HG02571 (cell line): Measurements from ENCODE around the gene GOLGA8S.
"Not testable (repeated sequence)": the region's sequence is repeated elsewhere in the genome, so short reads cannot be mapped to it uniquely, and the experiment has no call there.

Source experiments
- ATAC-seq: cut with Tn5 transposase; IDR thresholded peaks from one replicate; pipeline ENCODE4 v1.9.1; 2021; ENCODE audit warnings: mild to moderate bottlenecking, moderate library complexity; ENCODE audit not compliant: unreplicated experiment

The GOLGA8S gene, protein sequence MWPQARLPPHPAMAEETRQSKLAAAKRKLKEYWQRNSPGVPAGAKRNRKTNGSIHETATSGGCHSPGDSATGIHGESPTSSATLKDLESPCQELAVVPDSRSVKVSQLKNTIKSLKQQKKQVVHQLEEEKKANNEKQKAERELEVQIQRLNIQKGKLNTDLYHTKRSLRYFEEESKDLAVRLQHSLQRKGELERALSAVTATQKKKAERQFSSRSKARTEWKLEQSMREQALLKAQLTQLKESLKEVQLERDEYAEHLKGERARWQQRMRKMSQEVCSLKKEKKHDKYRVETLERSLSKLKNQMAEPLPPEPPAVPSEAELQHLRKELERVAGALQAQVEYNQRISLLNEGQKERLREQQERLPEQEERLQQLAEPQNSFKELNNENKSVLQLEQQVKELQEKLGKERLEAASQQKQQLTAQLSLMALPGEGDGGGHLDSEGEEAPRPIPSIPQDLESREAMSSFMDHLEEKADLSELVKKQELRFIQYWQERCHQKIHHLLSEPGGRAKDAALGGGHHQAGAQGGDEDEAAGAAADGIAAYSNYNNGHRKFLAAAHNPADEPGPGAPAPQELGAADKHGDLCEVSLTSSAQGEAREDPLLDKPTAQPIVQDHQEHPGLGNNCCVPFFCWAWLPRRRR

DNA sequence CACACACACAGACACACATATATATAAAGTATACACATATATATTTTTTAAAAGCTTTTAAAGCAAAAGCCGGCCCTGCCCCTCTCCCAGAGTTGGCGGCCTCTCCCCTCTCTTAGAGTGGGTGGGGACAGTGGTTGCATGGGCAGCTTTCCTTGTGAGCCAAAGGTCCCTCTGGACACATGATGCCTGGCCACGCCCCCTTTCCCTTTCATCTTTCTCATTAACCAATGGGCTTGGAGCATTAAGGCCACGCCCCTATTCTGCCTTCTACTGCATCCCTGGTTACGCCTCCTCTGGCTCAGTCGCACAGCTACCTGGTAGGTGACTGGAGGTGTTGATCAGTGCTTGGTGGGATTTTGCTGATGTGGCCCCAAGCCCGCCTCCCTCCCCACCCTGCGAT, at the start of gene GOLGA8S:
TSS of gene GOLGA8S (plus strand) at position 301 of the 400 bp plus-strand sequence. CDS start at position 363, 62 bp downstream.
- not testable (repeated sequence) for ATAC-seq

DNA sequence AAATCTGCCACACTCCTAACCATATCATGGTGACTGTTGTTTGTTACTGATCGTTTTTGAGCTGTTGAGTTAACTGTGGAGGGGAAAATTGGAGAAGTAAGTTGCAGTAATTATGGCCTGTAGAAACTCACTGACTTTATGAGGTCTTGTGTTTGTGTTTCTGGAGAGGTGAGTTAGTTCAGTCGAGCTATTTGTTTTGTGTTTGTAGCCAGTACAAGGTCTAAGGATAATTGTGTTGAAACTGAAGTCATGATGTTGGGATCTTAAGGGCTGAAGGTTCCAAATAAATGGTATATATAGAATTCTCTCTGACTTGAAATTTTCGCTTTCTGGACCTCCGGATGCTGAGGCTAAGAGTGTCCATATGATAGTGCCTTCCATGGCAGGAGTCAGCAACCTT, 49.7 kb upstream of the GOLGA8S start:
- ATAC-seq, result not testable (repeated sequence)

DNA sequence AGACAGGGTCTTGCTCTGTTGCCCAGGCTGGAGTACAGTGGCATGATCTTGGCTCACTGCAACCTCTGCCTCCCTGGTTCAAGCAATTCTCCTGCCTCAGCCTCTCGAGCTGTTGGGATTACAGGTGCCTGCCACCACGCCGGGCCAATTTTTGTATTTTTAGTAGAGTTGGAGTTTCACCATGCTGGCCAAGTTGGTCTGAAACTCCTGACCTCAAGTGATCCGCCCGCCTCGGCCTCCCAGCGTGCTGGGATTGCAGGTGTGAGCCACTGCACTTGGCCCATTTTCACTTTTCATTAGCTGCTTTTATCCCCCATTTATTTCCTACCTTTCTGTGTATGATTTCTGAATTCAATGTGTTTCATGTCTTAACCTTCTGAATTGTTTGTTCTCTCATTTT, 48.6 kb upstream of the GOLGA8S start:
- ATAC-seq, result not testable (repeated sequence)

DNA sequence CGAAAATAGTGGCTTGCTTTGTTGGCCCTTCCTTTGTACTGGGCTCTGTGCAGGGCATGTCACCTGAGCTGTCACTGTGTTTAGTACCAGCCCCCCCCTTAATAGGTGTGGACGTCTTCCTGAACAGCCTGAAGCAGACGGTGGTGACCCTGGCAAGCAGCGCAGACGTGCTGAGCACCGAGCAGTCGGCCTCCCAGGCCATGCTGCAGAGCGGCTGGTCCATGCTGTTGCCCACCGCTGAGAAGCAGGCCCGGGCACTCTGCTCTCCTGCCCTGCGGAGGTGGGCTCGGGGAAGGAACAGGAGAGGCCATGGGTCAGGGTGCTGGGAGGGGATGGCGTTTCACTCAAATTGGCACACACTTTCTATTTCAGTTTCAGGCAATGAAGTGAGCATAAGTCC, 43.3 kb upstream of the GOLGA8S start:
- not testable (repeated sequence) for ATAC-seq

DNA sequence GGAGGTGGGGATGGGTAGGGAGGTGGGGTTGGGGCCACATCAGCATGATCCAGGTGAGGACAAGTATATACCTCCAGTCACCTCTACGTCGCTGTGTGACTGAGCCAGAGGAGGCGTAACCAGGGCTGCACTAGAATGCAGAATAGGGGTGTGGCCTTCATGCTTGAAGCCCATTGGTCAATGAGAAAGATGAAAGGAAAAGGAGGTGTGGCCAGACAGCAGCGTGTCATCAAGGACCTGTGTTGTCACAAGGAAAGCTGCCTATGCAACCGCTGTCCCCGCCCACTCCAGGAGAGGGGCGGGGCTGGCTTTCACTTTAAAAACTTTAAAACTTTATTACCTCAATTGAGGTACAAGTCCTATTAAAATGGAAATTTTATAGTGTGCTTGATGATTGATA, 20.5 kb upstream of the GOLGA8S start, which contains the start of gene GOLGA6L26:
TSS of gene GOLGA6L26 (minus strand) at position 101 of the 400 bp plus-strand sequence. CDS start at position 40, 61 bp downstream.
- ATAC-seq, result not testable (repeated sequence)

DNA sequence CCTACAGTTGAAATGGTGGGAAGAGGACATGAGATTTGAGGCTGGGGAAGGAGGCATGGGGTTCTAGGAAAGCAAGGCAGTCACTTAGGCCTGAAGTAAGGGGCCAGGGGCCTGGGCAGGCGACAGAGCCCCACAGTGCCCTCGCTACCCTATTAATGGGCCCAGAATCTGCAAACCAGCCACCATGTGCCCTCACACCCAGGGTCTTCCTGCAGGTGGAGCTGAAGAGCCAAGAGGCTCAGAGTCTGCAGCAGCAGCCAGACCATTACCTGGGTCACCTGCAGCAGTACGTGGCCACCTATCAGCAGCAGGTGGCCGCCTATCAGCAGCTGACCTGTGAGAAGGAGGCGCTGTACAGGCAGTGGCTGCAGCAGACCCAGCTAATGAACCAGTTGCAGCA, 8.1 kb downstream of the GOLGA8S start:
- ATAC-seq, result not testable (repeated sequence)

DNA sequence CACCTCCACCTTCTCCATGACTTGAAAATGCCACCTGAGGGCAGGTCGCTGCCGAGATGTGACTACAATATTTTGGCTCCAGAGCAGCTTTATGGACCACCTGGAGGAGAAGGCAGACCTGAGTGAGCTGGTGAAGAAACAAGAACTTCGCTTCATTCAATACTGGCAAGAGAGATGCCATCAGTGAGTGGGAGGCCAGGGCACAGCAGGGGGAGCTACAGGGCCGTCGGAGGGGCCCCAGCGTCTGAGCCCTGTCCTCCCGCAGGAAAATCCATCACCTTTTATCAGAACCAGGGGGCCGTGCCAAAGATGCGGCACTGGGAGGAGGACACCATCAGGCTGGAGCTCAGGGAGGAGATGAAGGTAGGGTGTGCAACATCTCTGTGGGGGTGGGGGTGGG, 9.7 kb downstream of the GOLGA8S start:
- ATAC-seq, result not testable (repeated sequence)

DNA sequence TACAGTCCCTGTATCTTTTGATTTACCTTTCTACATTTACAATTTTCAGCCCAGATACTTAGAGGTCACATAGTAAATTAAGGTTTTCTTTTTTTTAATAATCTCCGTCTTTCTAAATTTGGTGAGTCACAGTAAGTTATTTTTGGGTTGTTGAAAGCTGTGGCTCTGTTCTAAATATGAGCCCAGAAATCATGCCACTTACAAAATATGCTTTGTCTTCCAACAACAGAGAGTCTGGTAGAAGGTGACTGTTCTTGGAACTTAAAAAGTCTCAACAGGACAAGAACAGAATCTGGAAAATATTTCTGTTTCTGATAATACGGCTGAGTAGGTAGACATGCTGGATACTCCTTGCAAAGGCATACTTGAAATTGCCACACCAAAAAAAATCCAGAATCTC, 16.0 kb downstream of the GOLGA8S start:
- ATAC-seq, result no peak

DNA sequence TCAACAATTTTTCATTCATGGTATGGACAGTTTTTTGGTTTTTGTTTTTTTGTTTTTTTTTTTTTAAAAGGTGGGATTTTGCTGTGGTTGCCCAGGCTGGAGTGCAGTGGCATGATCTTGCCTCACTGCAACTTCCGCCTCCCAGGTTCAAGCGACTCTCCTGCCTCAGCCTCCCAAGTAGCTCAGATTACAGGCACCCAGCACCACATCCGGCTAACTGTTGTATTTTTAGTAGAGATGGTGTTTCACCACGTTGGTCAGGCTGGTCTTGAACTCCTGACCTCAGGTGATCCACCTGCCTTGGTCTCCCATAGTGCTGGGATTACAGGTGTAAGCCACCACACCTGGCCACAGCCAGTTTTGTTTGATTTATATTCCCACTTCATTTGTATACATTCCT, 16.6 kb downstream of the GOLGA8S start:
- not testable (repeated sequence) for ATAC-seq

DNA sequence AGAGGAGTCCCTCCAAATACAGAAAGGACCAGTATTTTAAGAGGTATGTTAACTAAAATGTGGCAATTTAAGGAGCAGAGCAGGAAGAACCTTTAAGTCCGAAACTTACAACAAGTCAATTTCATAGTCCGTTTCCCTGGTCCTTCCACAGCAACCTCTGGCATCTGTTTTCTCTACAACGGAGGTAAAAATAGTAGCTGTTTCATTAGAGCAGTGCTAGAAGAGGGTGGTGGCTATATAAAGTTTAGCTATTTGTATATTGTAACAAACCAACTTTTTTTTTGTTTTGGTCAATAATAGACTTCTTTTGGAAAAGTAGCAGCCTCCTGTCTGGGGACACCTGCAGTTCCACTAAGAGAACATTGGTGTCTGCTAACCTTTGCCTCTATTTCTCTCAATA, 17.3 kb downstream of the GOLGA8S start:
- ATAC-seq, result not testable (repeated sequence)

DNA sequence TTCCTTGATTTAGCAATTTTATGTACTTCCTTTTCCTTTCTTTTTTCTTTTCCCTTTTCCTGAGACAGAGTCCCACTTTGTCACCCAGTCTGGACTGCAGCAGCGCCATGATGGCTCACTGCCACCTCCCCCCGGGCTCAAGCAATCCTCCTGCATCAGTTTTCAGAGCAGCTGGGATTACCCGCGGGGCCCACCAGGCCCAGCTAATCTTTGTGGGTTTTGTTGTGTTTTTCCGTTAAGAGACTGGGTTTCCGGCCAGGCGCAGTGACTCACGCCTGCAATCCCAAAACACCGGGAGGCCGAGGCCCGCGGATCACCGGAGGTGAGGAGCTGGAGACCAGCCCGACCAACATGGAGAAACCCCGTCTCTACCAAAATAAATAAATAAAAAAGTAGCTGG, 17.7 kb downstream of the GOLGA8S start:
- ATAC-seq, result no peak

DNA sequence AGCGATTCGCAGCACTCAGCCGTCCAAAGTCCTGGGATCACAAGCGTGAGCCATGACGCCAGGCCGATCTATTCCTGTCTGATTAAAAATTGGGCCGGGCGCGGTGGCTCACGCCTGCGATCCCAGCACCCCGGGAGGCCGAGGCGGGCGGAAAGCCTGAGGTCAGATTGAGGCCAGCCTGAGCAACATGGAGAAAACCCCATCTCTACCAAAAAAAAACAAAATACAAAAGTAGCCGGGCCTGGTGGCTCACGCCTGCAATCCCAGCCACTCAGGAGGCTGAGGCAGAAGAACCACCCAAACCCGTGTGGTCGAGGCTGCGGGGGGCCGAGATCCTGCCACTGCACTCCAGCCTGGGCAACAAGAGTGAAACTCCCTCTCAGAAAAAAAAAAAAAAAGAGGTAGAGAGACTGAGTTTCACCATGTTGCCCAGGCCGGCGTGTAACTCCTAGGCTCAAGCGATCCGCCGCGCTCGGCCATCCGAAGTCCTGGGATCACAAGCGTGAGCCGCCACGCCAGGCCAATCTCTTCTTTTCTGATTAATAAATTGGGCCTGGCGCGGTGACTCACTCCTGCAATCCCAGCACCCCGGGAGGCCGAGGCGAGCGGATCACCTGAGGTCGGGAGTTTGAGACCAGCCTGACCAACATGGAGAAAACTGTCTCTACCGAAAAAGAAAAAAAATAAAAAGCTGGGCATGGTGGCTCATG, 18.5 kb downstream of the GOLGA8S start:
- ATAC-seq, result not testable (repeated sequence)

DNA sequence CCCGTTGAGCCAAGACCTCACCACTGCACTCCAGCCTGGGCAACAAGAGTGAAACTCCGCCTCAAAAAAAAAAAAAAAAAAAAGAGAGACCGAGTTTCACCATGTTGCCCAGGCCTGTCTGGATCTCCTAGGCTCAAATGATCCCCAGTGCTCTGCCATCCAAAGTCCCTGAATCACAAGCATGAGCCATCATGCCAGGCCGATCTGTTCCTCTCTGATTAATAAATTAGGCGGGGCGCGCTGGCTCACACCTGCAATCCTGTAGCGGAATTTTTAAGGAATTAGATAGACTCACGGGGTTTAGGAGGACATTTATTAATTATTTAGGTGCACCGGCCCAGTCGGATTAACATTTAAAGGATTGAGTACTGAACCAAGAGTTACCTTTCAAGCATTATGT, 19.7 kb downstream of the GOLGA8S start:
- ATAC-seq, result not testable (repeated sequence)

DNA sequence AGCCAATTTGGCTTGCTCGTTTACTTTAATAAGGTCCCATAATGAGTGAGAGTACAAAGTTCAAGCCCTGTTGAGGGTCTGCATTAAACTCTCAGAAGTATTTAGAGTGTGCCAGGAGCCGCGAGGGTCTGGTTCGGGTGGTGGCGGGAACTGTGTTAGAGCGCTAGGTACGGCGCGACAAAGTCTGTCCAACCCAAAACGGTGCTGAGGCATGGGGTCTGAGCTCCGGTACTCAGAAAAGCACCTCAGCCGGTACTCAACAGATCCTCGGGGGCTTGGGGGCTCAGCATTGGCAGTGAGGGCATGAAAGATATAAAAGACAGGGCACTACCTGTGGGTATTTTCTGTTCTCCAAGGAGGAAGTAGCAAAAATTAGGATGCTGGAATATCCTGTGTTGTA, 24.4 kb downstream of the GOLGA8S start:
- not testable (repeated sequence) for ATAC-seq

DNA sequence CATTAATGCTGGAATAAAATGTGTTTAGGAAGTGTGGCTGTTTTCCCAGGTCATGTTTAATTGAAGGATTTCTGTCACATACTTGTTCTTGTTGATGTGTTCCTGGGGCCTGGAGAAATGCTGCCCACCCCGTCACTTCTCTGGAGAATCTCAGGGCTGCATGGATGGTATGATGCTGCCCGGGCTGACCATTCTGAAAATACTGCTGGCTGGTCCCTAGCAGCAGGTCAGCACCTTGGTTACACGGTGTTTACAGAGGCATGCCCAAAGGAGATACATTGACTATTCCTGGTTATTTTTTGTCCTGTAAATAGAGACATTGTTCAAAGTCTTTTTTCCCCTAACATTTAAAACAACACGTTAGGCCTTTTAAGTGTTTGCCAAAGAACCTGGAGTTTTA, 26.2 kb downstream of the GOLGA8S start:
- not testable (repeated sequence) for ATAC-seq

DNA sequence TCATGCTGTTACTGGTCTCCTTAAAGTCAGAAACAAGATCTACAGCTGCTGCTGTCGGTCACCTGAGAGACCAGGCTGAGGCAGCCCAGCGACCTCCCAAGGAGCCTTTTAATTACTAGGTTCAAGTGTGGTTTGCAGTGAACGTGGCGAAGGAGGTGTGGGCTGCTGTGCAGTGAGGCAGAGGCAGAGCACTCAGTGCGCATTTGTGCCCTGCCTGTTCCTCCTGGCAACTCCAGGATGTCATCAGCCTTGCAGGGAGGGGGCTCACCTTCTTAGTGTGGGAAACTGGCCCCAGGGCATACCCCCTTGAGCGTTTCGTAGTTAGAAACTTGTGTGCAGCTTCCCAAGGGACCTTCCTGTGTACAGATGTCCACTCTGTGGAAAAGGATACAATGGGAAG, 26.6 kb downstream of the GOLGA8S start:
- ATAC-seq, result not testable (repeated sequence)

DNA sequence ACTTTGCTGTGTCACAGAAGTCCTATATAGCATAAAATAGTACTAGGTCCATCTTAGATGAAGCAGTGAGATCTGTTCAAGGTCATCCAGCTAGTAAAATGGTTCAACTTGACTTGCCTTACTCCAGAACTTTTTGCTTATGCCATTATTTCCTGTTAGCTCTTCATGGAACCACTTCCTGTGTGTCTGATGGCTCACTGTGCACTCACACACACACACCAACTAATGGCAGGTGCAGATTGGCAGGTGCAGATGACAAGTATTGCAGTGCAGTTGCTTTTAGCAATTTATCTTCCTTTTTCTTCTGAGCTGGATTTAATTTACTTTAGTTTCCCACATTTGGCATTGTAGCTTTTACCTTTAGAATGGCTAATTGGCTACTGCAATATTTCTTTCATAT, 29.8 kb downstream of the GOLGA8S start:
- no peak for ATAC-seq

DNA sequence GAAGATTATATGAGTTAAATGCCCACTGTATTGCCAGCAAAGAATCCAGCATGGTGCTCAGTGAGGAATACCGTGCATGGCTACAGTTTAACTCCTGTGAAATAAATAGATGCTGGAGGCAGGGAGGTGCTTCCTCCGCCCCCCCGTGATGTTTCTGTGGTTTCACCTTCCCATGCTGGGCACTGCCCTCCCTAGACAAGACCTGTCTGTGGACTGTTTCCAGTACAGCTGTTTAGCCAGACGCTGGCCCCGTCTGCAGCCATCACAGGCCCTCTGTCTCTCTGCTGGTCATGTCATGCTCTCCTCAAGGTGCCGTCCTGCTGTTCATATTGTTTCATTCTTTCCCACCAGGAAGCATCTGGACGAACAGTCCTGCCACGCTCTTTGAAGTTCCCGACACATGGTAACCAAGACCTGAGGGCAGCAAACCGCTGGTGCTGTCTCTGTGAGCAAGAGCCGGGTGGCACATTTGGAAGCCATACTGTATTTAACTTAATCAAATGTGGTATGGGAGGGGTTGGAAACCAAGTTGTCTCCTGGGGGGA, 31.4 kb downstream of the GOLGA8S start:
- ATAC-seq, result no peak

DNA sequence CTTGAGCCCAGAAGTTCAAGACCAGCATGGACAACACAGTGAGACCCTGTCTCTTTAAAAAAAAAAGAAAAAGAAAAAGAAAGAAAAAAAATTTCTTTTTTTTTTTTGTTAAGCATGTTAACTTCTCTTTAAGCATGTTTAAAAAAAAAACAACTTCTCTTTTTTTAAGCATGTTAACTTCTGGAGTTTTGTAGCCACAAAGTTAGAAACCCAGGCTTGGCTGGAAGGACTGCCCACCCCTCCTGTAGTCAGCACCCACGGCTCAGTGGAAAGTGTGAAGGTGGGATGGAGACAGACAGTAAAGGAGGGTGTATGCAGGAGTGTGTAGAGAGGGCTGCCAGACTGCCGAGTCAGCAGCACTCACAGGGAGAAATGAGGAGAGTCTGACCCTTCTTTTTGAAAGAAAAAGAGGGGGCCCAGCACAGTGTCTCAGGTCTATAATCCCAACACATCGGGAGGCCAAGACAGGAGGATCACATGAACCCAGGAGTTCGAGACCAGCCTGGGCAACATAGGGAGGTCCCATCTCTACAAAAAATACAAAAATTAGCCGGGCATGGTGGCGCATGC, 33.2 kb downstream of the GOLGA8S start:
- ATAC-seq, result no peak

DNA sequence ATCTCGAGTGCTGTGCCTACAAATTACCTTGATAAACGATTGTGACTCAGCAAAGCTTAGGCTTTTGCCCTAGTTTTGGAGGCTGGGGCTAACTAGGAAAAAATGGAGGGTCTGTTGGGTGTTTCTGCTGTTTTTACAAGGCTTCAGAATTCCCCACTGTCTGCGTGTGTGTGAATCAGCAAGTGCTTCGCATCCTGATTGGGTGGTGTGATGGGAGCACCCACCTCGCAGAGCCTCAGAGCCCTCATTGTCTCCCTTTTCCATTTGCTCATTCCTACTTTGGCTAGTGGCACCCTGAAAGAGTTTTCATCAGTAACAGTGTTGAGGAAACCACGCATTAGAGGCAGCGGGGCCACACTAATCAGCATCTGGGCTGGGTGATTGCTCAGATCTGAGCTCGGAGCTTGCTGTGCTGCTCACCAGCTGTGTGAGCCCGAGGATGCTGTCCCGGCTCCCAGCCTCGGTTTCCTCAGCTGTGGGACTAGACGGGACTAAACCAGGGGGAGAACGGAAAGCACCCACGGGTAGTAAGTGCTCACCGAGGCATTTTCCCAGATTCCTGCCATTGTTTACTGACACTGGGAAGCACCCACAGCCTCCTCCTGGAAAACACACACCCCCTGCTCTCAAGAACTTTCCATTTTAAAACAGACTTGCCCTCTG, 40.6 kb downstream of the GOLGA8S start:
- no peak for ATAC-seq
